Measurements from ENCODE around the gene TIMP3.

The TIMP3 gene

DNA sequence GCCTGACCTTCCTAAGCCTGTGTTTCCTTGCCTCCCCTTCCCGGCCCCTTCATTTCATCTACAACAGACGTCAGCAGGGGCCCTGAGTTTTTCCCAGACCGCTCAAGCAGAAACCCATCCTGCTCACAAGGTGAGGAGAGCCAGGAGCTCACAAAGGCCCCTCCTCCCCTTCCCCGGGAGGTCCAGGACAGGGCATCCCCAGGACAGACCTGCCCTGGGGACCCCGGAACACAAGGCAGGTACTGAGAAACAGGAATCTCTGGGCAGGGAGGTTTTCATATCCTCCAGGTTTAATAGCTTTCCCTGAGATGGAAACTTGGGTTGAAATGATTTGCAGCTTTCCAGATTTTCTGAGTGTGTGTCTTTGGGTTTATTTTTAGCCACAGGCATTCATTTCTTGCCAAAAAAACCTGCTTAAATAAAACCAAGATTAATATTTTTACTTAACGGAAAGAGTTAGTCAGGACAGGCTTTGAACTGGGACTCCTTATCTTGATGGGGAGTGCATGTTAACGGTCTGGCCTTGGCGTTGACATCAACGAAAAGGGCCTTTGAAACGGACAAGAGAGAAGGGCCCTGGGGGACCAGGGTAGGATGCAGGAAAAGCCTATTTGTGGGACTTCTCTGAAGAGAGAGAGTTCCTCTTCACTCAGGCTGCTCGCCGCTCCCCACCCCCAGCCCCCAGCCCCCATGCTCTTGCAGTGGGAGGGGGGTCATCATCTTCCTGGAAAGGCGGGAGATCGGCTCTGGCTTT, 38.5 kb downstream of the TIMP3 start:
- TF ChIP-seq POLR2A (IDR thresholded peaks at IDR 0.05; ENCODE audit: low read depth, low read length), result no peak
- FAIRE-seq, result no peak
- DNase-seq (ENCODE audit: insufficient read length, low spot score), result no peak

DNA sequence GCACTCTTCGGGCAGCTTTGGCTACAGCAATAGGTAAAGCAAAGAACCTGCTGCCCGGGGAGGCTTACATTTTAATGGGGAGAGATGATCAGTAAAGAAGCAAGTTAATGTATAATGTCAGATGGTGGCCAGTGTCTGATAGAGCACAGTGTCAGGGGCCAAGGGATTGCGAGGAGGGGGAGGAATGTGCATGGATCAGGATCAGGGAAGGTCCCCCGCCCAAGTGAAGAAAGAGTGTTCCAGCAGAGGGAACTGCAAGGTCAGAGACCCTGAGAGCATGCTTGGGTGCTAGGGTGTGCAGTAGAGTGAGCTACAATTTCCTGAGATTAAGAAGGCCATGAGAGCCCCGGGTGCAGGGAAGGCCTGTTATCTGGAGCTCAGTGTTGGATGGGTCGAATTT, 39.7 kb downstream of the TIMP3 start:
- no peak for FAIRE-seq
- no peak for TF ChIP-seq POLR2A (IDR thresholded peaks at IDR 0.05; ENCODE audit: low read depth, low read length)

DNA sequence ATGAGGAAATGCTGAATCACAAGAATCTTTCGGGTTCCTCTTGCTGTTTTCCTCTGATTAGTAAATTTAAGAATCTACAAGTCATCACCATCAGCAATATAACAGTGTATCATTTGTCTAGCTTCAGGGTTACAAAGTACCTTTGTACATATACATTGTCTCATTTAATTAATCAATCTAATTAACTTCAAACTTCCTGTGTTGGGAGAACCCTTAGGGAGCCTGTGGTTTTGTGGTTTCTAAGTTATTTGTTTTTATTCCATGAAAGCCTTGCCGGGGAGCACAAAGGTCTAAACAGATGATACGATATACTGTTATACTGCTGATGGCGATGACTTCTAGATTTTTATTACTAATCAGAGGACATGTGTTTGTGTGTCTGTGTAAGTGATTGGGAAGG, 41.0 kb downstream of the TIMP3 start:
- TF ChIP-seq POLR2A (IDR thresholded peaks at IDR 0.05; ENCODE audit: low read depth, low read length), result no peak
- FAIRE-seq (no peak), DNase-seq (ENCODE audit: insufficient read length, low spot score) (no peak)

More for the DNA sequence above, 39.7 kb downstream of the TIMP3 start:
- no peak for DNase-seq (ENCODE audit: insufficient read length, low spot score)

DNA sequence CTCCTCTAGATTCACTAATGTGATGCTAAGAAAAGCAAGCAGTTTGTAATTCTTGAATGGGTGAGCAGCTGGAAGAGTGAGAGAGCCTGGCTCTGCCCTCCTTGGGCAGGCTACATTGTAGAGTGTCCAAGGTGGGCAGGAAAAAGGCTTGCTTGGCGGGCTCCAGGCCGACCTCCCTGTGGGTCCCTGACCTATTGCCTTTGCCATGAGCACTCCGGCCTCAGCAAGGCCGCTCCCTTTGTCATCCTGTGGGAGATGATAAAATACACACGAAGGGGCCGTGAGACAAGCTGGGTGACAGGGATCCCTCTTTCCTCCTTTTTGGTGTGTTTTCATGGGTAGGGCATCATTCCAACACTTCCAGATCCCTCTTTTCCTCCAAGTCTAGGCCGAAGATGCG, 41.8 kb downstream of the TIMP3 start:
- no peak for TF ChIP-seq POLR2A (IDR thresholded peaks at IDR 0.05; ENCODE audit: low read depth, low read length)
- no peak for DNase-seq (ENCODE audit: insufficient read length, low spot score)
- no peak for FAIRE-seq

DNA sequence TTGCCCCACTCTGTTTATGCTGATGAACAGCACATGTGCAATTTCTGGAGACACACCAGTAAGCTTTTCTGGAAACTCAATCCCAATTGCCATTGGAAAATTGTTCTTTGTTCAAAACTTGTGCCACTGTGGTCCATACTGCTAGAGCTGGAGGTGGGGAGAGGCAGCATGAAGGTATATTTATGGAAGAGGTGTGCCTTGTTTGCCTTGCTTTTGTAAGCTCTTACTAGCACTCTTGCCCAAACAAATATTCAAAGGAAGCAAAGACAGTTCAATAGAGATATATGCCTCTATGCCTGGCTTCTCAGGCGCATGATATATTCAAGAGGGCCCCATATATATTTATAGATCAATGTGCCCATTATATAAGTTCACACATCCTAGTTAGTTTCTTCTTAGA, 42.7 kb downstream of the TIMP3 start:
- FAIRE-seq (no peak), DNase-seq (ENCODE audit: insufficient read length, low spot score) (no peak)
- TF ChIP-seq POLR2A (IDR thresholded peaks at IDR 0.05; ENCODE audit: low read depth, low read length), result no peak

DNA sequence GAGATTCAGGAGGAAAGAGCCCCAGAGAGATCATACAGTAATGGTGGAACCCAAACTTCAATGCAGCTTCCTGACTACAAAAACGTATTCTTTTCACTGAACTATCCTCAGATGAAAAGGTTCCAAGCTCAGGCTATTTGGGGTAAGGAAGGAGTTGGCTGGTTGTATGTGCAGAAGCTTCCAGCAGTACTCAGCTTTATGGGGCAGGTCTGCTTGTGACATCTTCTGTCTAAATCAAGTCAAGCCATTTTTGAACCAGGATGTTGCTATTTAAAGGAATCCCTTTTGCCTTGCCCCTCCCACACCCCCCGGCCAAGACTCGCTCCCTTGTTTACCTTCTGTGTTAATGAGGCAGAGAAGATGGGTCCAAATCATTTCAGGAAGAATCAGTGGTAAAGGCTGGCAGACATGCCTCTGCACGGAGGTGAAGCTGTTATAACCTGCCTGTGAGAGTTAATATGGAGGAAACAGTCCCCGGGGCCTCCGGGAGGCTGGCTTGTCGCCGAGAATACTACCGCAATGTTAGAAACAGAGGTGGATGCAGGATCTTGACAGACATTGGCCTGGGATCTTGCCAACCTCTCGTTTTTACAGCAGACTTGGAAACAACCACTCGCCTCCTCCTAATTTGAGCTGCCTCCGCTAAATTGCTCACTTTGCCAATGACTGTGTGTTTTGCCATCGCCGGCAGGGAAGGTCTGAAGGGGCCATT, 45.4 kb downstream of the TIMP3 start:
- no peak for DNase-seq (ENCODE audit: insufficient read length, low spot score)
- TF ChIP-seq POLR2A (IDR thresholded peaks at IDR 0.05; ENCODE audit: low read depth, low read length), result no peak
- FAIRE-seq, result no peak

DNA sequence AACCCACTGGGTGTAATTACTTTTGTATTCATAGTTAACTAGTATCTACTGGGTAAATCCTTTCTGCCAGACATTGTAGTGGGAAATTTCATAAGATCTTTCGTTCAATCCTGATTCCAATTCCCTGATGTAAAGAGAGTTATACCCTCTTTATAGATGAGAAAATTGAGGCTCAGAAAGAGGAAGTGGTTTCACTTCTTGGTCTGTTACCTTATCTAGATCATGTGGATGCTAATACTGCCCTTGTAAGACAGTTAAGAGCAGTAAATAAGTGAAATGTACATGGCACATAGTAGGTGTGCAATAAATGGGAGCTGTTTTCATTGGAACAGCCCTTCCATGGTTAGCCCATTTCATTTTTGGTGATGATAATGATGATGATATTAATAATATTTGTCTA, 46.7 kb downstream of the TIMP3 start:
- no peak for DNase-seq (ENCODE audit: insufficient read length, low spot score)
- no peak for FAIRE-seq
- no peak for TF ChIP-seq POLR2A (IDR thresholded peaks at IDR 0.05; ENCODE audit: low read depth, low read length)

DNA sequence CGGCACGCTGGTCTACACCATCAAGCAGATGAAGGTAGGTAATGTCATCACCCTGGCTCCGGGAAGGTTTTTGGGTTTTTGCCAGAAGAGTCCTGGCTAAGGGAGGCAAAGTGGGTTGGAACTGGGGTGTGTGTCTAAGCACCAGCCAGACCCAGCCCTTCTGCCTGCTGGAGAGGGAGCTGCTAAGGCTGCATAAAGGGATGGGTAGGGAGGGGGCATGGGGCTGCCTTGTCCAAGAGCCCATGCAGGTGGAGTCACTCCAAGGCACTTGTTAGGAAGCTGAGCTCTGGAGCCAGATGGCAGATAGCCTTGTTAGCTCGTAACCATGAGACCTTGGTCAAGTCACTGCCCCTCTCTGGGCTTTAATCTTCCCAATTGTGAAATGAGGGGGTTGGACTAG, 48.0 kb downstream of the TIMP3 start:
- TF ChIP-seq POLR2A (IDR thresholded peaks at IDR 0.05; ENCODE audit: low read depth, low read length), result no peak
- DNase-seq (ENCODE audit: insufficient read length, low spot score) (no peak), FAIRE-seq (no peak)

DNA sequence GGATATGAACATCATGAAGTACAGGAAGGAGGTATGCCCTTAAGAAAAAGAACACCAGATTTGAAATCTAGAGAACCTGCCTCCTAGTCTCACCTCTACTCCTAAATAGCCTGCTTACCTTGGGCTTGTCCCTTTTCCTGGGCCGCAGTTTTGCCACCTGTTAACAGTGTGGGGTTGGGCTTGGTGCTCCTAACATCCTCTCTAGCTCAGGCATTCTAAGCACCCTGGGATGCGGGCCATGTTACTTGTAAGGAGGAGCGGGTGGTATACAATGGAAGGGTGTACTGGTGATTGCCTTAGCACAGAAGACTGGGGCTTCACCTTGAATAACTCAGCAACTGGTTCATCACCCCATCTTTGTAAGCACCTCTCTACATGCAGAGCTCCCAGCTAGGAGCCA, 48.7 kb downstream of the TIMP3 start:
- FAIRE-seq, result no peak
- TF ChIP-seq POLR2A (IDR thresholded peaks at IDR 0.05; ENCODE audit: low read depth, low read length), result no peak
- no peak for DNase-seq (ENCODE audit: insufficient read length, low spot score)

DNA sequence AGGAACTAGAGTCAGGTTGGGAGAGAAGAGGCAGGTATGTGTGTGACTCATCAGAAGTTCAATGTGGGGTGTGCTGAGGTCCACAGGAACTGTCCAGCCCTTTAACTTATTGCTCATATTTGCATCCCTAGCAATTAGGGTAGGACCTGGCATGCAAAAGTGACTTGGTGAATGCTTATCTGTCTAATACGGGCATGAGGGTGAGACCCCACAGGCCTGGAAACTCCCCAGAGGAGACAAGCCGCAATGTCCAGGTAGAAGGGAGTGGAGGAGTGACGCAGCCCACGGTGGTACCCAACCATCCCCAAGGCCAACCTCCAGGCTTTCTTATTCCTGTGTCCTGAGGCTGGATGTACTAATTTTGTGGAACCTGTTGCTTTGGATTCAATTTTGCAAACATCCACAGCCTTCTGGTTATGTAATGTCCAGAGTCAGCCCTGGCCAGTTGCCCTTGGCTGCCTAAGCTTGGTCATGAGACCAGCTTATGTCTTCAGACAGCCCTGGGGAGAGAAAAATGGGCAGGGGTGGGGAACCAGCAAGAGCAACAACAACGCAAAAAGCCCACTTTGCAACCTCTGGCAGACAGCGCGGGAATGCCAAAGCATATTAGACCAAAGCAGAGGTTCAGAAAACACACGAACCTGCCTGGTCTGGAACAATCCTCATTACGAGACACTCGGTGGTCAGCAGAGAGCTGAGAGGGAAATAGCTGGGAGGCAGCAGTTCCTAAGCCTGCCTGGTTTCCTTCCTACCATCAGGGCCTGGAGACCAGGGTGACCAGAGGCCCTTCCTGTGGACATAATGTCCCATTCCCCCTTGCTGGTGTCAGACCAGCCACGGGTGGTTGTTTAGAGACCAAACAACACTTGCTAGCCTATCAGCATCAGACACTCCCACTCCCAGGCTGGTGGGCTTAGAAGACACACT, 49.3 kb downstream of the TIMP3 start:
- DNase-seq (ENCODE audit: insufficient read length, low spot score) (no peak), FAIRE-seq (no peak)
- no peak for TF ChIP-seq POLR2A (IDR thresholded peaks at IDR 0.05; ENCODE audit: low read depth, low read length)

DNA sequence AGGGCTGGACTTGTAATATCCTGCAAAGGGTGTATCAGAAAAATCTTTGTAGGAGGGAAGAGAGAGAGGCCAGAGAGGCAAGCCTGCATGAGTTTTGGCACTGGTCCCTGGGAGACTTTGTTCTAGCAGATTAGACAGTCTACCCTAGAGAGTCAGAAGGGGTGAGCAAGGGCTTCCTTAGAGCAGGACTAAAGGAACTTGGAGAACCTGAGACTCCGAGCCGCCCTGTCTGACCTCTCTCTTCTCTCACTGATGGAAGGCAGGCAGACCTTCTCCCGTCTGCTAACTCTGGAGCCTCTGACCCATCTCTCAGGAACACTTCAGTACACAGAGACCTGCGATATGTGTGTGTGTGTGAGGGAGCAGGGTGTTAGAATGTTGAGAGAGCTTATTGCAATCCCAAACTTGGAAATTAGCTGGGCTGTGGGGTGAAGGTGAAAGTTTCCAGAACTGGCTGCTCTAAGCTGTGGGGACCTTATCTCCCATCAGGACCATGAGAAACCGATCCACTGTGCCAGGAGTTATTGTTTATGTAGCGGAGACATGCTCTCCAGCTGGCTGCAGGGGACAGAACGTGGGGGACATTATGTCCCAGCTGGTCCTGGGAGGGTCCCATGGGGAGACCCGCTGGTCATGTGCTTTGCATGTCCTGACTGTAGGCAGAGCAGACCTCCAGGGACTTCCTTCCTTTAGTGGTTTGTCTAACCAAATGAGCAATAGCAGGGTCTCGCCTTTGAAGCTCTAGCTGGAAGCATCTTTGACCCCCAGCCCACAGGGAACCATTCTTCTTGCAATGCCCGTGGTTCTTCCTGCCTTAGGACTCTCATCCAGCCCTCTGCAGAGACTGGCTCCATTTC, 51.1 kb downstream of the TIMP3 start:
- FAIRE-seq, result no peak
- TF ChIP-seq POLR2A (IDR thresholded peaks at IDR 0.05; ENCODE audit: low read depth, low read length), result no peak
- no peak for DNase-seq (ENCODE audit: insufficient read length, low spot score)

DNA sequence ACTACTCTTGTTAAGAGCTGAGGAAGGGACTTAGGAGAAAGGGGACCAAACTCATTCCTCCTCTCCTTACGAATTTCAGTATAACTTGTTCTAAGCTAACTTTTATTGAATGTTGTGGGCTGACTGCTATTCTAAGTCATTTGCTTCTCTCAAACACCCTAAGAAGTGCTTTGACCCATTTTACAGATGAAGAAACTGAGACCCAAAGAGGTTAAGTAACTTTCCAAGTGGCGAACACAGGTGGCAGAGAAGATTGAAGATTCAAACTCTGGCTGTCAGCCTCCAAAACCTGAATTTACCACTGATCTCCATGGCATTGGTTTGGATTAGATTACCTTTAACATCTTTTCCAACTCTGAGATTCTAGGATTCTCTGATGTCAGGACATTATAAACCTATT, 52.2 kb downstream of the TIMP3 start:
- TF ChIP-seq POLR2A (IDR thresholded peaks at IDR 0.05; ENCODE audit: low read depth, low read length), result no peak
- no peak for DNase-seq (ENCODE audit: insufficient read length, low spot score)
- FAIRE-seq, result no peak

DNA sequence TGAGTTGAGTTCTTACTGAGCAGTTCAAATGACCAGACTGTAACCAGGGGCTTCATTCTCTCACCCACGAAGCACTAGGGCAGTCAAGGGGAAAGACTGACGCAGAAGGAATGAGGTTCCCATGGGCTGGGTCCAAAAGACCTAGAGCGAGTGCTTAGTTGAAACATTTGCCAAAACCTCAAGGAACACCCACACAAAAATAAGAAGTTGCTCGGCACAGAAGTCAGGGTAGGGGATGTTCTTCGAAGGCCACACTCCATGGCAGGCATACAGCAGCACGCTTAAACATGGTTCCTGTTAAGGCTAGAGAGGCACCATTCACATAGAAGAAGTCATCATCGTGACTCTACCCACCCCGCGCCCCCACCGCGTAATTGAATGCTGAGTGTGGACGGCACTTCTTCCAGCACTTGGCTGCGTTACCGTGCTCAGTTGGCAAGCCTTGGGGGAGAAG, 52.9 kb downstream of the TIMP3 start:
- DNase-seq (ENCODE audit: insufficient read length, low spot score), result no peak
- TF ChIP-seq POLR2A (IDR thresholded peaks at IDR 0.05; ENCODE audit: low read depth, low read length), result no peak
- FAIRE-seq, result no peak

All from H54 (cell line).